ENCODE data around the gene THRAP3.
"Not testable (repeated sequence)": the region's sequence is repeated elsewhere in the genome, so short reads cannot be mapped to it uniquely, and the experiment has no call there.

Gene THRAP3

GRCh38 chr1:36204347-36204909 lies 19.8 kb upstream of the THRAP3 start:
- no peak for DNase-seq (ENCODE audit: low read depth)

GRCh38 chr1:36206323-36206858 lies 17.9 kb upstream of the THRAP3 start:
- no peak for DNase-seq (ENCODE audit: low read depth)

- DNase-seq (ENCODE audit: low read depth) = no peak
Measured at GRCh38 chr1:36207339-36207738, 16.9 kb upstream of the THRAP3 start.

GRCh38 chr1:36208978-36209703 lies 15.1 kb upstream of the THRAP3 start:
- DNase-seq (ENCODE audit: low read depth) = no peak

- no peak for DNase-seq (ENCODE audit: low read depth)
Measured at GRCh38 chr1:36211307-36211706, 12.9 kb upstream of the THRAP3 start.

- no peak for DNase-seq (ENCODE audit: low read depth)
Measured at GRCh38 chr1:36211841-36212240, 12.4 kb upstream of the THRAP3 start.

GRCh38 chr1:36212782-36213181 lies 11.5 kb upstream of the THRAP3 start:
- DNase-seq (ENCODE audit: low read depth) = no peak

- no peak for DNase-seq (ENCODE audit: low read depth)
Measured at GRCh38 chr1:36217670-36218069, 6.6 kb upstream of the THRAP3 start.

- DNase-seq (ENCODE audit: low read depth) = not testable (repeated sequence)
Measured at GRCh38 chr1:36221901-36222300, 2.3 kb upstream of the THRAP3 start.

- no peak for DNase-seq (ENCODE audit: low read depth)
Measured at GRCh38 chr1:36222481-36223380, 1.5 kb upstream of the THRAP3 start.

- DNase-seq (ENCODE audit: low read depth) = no peak
Measured at GRCh38 chr1:36223381-36223995, 755 bp upstream of the THRAP3 start.

- no peak for DNase-seq (ENCODE audit: low read depth)
Measured at GRCh38 chr1:36224537-36225282, 467 bp downstream of the THRAP3 start.

- no peak for DNase-seq (ENCODE audit: low read depth)
Measured at GRCh38 chr1:36225283-36225899, 1.1 kb downstream of the THRAP3 start.

- not testable (repeated sequence) for DNase-seq (ENCODE audit: low read depth)
Measured at GRCh38 chr1:36230279-36230678, 6.0 kb downstream of the THRAP3 start.

GRCh38 chr1:36231191-36231590 lies 6.9 kb downstream of the THRAP3 start:
- no peak for DNase-seq (ENCODE audit: low read depth)

- DNase-seq (ENCODE audit: low read depth) = no peak
Measured at GRCh38 chr1:36232212-36233095, 8.2 kb downstream of the THRAP3 start.

- DNase-seq (ENCODE audit: low read depth) = no peak
Measured at GRCh38 chr1:36236302-36236701, 12.1 kb downstream of the THRAP3 start.

GRCh38 chr1:36238433-36238832 lies 14.2 kb downstream of the THRAP3 start:
- DNase-seq (ENCODE audit: low read depth) = no peak

GRCh38 chr1:36239941-36240637 lies 15.8 kb downstream of the THRAP3 start:
- DNase-seq (ENCODE audit: low read depth) = no peak
